NCI-H748 (cell line): ENCODE measurements around the gene FBXL16.

ENCODE experiments used
- DNase-seq: peaks from one replicate; lab custom pipeline; 2025; ENCODE audit not compliant: unreplicated experiment; lab: John Stamatoyannopoulos, UW

The FBXL16 gene

DNA sequence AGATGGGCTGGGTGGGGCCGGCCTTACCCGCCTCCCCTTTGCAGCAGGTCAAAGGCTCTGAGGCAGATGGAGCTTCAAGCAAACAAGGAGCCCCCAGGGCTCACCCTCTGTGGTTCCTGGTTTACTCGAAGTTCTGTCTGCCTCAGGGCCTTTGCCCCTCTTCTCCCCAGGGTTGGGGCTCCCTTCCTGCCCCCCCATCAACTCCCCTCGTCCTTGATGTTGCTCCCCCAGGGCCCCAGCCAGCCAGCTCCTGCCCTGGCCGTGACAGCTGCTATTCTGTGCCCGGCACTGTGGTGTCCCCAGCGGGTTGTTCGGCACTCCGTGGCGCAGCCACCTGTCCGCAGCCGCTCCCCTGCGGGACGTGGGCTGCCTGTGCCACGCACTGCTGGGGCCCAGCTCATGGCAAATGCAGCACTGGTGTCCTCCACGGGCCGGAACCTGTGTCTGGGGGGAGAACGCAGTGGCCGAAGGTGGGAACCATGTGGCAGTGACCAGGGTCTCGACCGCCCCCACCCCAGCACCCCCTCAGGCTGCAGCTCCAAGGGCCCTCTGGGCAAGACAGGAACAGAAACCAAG is 5.0 kb upstream of the FBXL16 start:
- DNase-seq, result no peak

DNA sequence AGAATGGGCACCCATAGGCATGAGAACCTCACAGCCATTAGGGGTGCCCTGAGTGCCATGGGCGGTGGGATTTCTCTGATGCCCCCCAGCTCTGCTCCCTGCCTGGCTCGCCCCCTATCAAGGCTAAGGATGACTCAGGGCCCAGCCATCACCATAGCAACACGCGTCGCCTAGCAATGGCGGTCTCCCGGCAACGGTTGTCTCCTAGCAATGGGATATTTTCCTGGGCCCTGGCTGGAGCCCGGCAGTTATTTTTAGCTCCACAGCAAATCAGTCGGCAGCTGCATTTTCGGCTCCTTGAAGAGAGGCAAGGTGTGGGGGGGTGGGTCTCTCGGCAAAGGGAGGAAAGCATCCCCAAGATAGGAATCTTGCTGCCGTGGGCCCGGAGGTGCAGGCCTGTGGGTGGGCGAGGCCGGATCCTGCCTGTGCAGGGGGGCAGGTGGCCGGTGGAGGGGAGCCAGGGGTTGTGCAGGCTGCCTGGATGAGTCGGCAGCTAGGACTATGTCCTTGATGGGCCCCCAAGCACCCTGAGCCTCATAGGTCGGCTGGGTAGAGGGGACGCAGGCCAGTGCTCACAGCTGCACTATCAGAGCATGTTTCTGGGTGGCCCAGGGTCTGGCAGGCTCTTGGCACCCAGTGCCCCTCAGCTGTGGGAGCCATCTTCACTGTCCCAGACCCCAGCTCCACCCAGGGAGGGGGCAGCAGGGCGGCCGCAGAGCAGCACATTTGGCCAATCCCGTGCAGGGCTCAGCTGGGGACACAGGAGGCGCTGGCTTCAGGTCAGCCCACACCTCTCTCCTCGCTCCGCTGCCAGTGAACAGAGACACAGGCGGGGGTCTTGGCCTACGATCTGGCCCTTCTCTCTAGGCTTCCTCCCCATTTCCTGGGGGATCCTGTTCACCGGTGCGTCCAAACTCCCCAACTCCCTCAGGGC is 4.2 kb upstream of the FBXL16 start:
- peak; percentile 92 for DNase-seq

DNA sequence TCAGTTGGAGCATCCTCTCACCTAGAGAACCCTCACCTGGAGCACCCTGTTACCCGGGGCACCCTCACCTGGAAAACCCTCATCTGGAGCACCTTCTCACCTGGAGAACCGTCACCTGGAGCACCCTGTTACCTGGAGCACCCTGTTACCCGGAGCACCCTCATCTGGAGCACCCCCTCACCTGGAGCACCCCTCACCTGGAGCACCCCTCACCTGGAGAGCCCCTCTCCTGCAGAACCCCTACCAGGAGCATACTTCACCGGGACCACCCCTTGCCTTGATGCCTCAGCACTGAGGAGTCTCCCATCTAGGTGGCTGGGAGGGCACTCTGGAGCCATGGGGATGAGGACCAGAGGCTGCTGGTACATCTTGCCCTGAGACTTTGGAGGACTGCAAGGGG is 3.4 kb upstream of the FBXL16 start:
- DNase-seq, result no peak

DNA sequence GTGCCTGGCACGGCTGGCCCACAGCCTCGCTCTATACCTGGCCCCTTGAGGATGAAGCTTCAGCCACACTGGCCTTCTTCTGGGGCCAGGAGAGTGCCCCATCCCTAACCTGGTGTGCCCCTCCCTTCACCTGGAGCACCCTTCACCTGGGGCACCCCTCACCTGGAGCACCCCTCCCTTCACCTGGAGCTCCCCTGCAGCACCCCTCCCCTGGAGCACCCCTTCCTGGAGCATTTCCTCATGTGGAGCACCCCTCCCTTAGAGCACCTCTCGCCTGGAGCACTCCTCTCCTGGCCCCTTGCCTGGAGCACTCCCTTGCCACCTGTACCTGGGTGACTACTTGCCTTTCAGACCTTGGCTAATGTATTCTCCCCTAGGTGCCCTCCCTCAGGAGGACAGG is 2.4 kb upstream of the FBXL16 start:
- DNase-seq, result no peak

DNA sequence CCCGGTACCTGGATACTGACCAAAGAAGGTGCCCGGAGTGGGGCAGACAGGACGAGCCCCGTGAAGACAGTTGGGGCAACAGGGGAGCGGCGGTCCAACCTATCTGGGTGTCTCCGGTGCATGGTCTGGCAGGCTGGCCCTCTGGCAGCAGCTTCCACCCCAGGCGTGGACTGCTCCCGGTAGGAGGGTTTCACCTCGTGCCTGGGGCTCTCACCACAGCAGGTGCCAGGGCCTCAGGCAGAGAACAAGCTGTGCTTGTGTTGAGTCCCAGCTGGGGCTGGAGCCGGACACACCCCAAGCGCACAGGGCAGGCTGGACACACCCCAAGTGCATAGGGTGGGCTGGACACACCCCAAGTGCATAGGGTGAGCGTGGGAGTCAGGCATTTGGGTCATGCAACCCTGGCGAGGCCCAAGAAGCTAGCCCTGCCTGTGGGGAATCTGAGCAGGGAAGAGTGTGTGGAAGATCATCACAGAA is 1.5 kb upstream of the FBXL16 start:
- no peak for DNase-seq

DNA sequence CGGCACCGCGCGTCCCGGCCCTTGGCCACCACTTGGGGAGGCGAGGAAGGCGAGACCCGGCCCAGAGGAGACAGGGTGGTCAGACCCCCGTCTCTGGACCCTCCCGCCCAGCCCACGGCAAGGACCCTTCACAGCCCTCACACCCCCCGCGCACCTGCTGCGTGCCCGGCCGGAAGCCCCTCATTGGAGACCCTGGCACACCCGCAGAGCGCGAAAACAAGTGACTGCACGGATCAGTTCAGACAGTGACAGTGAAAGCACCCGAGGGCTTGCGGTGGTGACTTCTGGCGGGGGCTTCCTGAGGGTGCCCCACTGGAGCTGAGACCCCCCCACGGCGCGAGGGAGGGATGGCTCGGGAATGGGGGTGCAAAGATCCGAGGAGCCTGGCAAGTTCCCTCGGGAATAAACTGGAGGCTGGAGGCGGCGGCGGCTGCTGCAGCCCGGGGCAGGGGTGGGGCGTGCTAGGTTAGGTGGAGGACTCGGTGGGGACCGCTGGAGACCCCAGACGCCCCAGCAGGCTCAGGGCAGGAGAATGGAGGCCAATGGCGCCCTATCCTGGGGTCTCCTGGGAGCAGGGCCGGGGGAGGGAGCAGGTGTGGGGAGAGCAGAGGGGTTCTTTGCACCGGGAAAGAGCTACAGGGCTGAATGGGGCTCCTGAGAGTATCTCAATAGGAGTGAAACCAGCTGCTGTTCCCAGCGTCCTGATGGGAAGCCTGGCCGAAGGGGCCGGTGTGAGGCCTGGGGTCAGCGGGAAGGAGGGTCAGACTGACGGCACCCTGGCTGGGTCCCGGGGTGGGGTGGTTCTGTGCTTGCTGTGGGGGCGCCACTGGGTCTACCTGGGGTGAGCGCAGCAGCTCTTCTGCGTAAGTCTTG is 824 bp upstream of the FBXL16 start:
- DNase-seq, result peak; percentile 41

DNA sequence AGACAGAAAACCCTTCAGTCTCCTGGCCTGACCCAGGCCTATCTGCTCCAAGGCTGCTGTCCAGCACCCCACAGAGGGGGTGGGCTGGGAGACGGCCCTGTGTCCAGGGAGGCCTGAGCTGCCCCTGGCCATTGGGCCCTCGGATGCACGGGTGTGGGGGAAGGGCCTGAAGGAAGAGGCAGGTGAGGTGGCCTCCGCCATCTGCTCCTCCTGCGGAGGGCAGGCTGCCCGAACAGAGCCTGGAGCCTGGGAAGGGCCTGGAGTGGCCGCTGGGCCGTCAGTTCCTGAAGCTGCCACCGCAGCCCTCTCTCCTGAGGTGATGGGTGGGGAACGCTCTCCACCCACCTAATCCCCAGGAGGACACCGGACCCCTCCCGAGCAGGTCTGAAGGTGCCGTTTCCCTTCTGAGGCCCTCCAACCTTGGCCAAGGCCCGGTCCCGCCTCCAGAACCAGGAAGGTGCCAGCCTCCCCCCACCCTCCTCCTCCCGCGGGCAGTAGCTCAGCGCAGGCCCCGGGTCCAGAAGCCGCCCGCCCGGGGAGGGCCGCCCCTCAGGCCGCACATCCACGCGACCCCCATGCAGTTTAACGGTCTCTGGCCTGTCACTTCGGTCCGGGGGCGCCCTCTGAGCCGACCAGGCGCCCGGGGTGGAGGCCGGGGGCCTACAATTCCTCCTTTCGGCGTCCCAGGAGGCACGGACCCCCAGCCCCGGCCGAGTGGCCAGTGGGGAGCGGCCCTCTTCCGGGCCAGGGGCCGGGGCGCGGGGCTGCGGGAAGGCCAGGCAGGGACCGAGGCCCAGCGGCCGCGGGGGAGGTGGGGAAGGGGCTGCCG is 835 bp downstream of the FBXL16 start:
- peak; percentile 11 for DNase-seq

DNA sequence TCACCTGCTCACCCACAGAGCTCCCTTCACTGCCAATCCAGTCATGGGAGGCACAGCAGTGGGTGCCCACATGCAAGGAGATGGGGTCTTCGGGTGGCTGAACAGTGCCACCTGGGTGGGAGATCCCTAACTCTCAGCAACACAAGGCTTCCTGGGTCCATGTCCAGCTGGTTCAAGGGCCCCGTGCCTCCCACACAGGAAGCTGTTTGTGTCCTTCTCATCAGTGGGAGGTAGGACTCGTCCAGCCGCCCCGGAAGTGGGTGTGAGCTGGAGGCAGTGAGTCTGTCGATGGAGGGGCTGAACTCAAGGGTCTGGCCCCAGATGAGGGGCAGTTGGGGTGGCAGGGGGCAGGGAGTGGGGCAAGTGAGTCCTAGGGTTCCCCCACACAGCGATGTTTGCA is 1.6 kb downstream of the FBXL16 start:
- DNase-seq, result no peak

DNA sequence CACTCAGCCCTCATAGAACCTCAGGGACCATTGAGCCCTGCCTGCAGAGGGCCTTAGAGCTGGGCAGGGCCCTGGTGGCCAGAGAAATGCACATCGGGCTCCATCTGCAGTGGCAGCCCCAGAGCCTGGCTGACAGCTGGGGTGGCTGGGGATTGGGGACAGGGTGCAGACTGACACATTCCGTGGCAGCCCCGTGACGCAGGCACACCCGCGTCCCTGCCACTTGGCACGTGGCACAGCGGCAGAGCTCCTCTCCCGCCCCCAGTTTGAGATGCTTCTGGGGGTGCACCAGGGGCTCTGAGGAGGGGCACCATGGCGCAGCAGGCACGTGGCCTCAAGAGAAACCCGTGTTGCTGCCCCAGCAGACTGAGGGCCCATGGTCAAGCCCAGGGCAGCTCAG is 2.2 kb downstream of the FBXL16 start:
- DNase-seq, result no peak

DNA sequence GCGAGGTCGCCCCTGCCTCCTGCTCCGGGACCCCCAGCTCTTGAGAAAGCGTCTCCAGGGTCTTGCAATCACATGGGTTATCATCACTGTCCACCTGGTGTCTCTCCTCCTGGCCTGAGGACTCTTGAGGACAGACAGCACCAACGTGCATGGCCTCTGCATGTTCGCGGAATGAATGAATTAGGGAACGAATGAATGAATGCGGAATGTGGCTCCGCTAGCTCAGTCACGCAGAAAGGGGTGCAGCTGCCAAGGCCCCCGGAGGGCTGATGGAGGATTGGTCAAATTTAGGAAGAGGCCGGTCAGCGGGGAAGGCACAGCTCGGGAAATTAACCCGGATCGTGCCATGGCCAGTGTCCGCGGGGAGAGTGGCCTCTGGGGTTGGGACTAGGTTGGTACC is 3.3 kb downstream of the FBXL16 start:
- DNase-seq, result no peak

DNA sequence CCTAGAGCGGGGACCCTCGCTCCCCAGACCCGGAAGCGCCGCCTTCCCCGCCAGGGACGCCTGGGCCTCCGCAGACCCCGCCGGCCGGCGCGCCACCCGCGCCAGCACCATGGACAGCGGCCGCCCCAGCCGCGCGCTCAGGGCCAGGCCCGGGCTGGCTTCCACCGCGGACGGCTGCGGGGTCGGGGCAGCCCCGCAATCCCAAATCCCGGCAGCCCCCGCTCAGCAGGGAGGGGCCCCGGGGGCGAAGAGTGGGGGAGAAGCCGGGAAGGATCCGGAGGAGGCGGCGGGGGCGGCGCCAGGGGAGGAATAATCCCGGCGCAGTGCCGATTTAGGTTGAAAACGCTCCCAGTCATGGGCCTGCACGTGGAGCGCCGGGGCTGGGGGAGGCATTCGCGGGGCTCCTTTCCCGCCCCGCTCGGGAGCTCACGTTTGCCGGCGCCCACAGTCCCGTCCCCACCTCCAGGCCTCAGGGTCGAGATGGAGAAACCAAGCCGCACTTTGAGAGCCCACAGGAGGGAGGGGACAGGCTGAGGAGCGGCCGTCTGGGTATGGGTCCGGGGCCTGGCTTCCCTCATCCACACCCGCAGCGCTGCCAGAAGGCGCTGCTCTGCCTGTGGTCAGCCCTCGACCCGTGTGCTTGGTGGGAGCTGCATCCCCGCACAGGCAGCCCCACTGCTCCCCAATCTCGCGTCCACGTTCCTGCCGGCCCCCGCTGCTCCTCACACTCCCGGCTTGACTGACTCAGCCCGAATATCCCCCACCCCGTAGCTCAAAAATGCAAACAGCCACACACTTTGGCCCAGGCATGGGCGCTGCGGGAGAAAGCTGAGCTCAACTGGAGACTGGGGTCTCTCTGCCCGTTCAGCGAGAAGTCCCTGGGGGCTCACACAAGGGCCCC is 4.7 kb downstream of the FBXL16 start:
- no peak for DNase-seq

DNA sequence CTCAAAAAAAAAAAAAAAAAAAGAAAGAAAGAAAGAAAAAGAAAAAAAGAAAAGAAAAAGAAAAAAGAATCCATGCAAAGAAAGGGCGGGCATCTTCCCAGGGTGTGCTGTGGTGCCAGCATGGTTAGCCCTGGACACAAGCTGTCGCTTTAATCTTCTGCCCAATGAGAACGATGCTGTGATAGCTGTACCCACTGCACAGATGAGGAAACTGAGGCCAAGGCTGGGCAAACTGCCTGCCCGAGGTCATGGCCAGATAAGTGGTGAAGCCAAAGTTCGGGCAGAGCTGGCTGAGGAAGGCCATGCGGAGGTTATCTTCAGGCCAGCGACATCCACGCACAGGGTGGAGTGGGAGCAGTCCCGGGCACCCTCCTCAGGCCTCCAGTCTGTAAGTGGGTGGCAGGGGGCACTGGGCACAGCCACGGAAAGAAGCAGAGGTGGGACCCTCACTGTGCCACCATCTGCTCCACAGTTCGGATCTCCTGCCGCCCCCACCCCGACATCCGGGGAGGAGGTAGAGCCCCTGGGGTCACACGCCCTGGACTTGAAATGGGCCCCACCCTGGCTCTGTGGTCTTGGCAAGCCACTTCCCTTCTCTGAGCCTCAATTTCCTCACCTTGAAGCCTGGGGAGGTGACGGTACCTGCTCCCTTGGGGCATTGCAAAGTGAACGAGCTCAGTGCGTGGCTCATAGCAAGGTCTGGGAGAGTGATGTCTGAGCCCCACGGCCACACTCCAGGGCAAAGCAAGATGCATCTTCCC is 6.5 kb downstream of the FBXL16 start:
- no peak for DNase-seq

DNA sequence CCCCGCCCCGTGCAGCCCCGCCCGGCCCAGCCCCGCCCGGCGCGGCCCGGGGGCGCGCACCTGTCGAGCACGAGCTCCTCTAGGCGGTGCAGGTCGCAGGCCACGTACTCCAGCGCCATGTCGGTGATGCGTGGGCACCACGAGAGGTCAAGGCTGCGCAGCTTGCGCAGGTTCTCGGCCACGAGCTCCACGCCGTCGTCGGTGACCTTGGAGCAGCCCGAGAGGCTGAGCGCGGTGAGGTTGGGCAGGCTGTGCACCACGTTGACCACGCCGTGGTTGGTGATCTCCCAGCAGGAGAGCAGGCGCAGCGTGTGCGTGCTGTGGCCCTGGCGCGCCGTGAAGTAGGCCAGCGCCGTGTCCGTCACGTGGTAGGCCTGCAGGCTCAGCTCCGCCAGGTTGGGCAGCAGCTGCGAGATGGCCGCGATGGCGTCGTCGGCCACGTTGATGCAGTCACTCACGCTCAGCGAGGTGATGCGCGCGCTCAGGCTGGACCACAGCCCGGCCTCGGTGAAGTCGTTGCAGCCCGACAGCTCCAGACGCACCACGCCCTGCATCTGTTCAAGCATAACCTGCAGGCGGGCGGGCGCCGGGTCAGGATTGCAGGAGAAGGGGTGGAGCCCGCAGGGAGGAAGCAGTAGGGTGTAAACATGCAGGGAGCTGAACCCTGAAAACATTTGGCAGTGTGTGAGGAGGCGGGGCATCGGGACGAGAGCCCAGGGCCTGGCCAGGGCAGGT is 10.1 kb downstream of the FBXL16 start:
- peak; percentile 96 for DNase-seq

DNA sequence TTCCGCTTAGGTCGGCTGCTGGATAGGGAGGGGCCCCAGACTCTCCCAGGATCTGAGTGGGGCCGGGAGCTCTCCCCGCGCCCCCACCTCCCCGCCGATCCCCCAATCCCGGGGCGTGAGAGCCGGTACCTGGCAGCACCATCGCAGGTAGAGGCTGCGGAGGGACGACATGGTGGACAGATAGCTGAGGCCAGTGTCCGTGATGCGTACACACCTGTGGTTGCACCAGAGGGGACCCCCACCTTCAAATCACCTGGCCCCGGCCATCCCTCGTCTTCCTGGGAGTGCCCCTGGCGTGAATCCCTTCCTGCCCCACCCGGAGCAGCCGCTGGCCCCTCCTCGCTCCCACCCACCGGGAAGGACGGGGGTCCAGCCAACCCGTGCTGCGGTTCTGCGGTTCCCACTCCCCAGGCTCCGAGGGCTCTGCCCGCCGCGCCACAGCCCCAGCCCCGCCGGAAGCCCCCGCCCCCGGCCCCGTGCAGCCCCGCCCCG is 10.7 kb downstream of the FBXL16 start:
- no peak for DNase-seq

DNA sequence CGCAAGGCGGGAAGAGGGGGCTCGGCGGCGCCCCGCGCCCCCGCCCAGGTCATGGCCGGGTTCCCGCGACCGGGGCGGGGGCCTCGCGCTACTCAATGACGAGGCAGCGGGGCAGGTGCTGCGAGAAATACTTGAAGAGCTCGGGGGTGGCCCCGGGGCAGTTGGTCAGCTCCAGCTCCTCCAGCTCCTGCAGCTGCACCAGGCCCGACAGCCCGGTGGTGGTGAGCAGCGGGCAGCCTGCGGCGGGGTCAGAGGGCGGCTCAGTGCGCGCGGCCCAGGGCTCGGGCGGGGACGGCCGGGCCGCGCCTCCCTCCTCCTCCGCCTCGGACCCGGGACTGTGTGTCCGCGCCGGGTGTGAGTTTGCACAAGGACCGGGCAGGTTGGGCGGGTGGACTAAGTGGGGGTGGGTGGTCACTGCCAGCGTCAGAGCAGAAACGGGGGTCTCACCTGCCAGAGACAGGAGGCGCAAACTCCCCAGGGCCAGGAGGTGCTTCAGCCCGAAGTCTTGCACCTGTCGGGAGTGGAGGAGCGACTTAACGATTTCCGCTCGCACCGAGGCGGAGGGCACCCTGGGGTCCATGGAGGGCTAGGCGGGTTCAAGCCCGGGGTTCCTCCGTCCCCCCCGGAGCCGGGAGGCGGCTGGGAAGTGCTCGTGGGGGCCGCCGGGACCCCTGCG is 11.3 kb downstream of the FBXL16 start:
- DNase-seq, result no peak

DNA sequence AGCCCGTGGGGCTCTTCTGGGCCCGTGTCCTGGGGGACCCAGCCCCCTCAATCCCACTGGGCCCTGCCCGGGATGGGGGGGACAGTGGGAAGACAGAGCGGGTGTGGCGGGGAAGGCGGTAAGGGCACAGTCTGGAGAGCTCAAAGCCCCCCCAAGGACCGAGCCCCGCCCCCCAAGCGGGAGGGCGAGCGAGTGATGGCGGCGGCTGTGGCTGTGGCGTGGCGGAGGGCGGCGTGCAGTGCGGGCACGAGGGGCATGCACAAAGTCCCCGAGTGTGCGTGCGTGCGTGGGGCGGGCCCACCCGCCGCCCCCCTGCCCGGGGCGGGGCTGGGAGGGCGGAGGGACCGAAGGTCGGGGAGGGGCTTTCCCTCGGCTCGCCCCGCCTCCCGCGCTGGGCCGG is 11.8 kb downstream of the FBXL16 start:
- DNase-seq, result no peak

DNA sequence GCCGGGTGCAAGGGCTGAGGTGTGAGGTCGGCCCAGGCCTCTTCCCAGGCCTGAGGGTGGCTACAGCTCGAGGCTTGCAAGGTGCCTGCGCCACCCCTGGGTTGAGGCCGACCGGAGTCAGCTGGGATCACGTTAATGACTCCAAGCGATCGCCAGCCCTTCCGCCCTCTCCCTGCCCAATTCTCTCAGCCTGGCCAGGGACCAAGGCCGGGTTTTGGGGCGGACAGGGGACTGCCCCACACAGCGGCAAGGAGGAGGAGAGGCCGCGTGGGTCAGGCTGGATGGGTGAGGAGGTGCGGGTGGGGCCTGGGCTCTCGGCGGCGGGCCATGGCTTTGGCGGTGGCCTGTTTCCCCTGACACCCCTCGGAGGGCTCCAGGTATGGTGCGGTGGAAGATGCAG is 12.2 kb downstream of the FBXL16 start:
- DNase-seq, result no peak
